ENCODE measurements around the gene TMEM258. TPM values are rescaled to one million over a fixed set of nuclear protein-coding genes. Genes with fewer than 3 reads are reported as not detected.

Gene TMEM258
- total and polyA plus RNA-seq, 2 donors (not counting 1 experiment from before 2014, with no cell fraction given) = 65.8 to 130 TPM

DNA sequence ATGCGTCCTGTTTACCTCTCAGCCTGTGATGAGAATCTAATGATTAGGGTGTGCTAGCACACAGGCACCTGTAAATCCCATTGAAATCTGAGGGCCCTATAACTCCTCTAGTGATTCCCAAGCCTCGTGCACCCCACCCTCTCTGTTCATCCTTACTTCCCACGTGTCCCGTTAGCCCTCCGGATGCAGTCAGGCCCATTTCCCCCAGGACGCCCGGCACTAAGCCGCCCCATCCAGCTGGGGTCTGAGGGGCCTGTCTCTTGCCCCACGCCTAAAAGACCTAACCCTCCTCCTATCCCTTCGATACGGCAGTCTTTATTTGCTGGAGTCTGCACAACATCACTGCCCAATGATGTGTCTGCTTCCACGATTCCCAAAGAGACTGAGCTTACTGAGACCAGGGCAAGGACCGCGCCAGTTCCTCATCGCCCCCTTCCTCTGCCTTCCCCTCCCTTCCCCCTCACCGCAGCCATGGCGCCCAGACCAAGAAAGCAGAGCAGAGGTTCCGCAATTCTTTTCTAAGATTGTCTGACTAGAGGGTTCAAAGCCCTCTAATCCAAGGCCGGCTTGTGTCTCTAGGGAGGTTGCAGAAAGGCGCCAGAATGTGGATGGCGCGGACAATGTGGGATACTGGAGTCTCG is 34.7 kb upstream of the TMEM258 start:
- H3K4me1 ChIP-seq (ENCODE audit: control insufficient read depth in 2 of 2, insufficient read depth in 2 of 2, low read length in 2 of 2) = peaks cover 13 to 23% of the 10 kb centered on the region in 2 donors
- H3K4me3 ChIP-seq (ENCODE audit: control extremely low read depth in 1 of 5, extremely low read depth in 1 of 5, insufficient read depth in 1 of 5, low read depth in 2 of 5, low read length in 4 of 5) = peak overlapping the region; percentile 21 to 70 (median 62)
- no peaks in the 10 kb centered on the region for H3K9me3 ChIP-seq (ENCODE audit: control extremely low read depth in 1 of 3, control insufficient read depth in 2 of 3, insufficient read depth in 1 of 3, low read length in 2 of 3)
- H3K27ac ChIP-seq (ENCODE audit: low read length in 2 of 2) = peak overlapping the region in 1 of 2 donors; percentile 45
- peaks cover 17% of the 10 kb centered on the region for H3K4me1 Mint-ChIP-seq
- CTCF ChIA-PET = interaction anchor here (0.5 to 2.4 kb wide), 6 partner anchors 9 to 281 kb away, joined by 3 to 15 read pairs (median 3); partner anchors contain the start of gene FADS1
- peak overlapping the region; percentile 65 for H3K9ac ChIP-seq (ENCODE audit: low read length)
- peak overlapping the region; percentile 76 for H3K27ac Mint-ChIP-seq
- no peaks in the 10 kb centered on the region for H3K9me3 Mint-ChIP-seq (ENCODE audit: insufficient read depth)
- 5% methylated on average over 21 of the region's 23 CpGs for WGBS (ENCODE audit: insufficient coverage)
- no peaks in the 10 kb centered on the region for H4K20me1 ChIP-seq (ENCODE audit: control insufficient read depth, insufficient read depth, low read length, poor library complexity, severe bottlenecking)
- no peaks in the 10 kb centered on the region for H3K27me3 Mint-ChIP-seq
- POLR2A ChIA-PET = interaction anchor here (0.6 to 1.4 kb wide), 2 partner anchors 12 to 136 kb away, joined by 7 to 8 read pairs; no protein-coding TSS in a partner anchor
- no peaks in the 10 kb centered on the region for H3K79me2 ChIP-seq (ENCODE audit: control insufficient read depth, insufficient read depth, low read length)
- H2AFZ ChIP-seq (ENCODE audit: insufficient read depth, low read depth, low read length, poor library complexity, severe bottlenecking) = peak overlapping the region; percentile 88
- ATAC-seq (ENCODE audit: low read depth) = peak; percentile 29
- intact Hi-C loops (cut with micrococcal nuclease) = loop anchor here (1.0 kb wide), 1 partner anchor 11 kb away; no protein-coding TSS in a partner anchor
- TF ChIP-seq EZH2 (IDR thresholded peaks at IDR 0.05; ENCODE audit: borderline replicate concordance, insufficient read depth, low read depth, low read length, poor library complexity, severe bottlenecking) = no peak
- TF ChIP-seq, protein P1, sequence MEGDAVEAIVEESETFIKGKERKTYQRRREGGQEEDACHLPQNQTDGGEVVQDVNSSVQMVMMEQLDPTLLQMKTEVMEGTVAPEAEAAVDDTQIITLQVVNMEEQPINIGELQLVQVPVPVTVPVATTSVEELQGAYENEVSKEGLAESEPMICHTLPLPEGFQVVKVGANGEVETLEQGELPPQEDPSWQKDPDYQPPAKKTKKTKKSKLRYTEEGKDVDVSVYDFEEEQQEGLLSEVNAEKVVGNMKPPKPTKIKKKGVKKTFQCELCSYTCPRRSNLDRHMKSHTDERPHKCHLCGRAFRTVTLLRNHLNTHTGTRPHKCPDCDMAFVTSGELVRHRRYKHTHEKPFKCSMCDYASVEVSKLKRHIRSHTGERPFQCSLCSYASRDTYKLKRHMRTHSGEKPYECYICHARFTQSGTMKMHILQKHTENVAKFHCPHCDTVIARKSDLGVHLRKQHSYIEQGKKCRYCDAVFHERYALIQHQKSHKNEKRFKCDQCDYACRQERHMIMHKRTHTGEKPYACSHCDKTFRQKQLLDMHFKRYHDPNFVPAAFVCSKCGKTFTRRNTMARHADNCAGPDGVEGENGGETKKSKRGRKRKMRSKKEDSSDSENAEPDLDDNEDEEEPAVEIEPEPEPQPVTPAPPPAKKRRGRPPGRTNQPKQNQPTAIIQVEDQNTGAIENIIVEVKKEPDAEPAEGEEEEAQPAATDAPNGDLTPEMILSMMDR (IDR thresholded peaks at IDR 0.05) = no peak
- H3K36me3 ChIP-seq (replicated peaks in 1 of 2; ENCODE audit: control extremely low read depth in 1 of 2, control insufficient read depth in 1 of 2, extremely low read depth in 1 of 2, insufficient read depth in 2 of 2, low read length in 1 of 2) = no peaks in the 10 kb centered on the region
- DNase-seq = peak; percentile 69
- peak overlapping the region; percentile 93 for H3K4me3 Mint-ChIP-seq
- H3K4me2 ChIP-seq (replicated peaks; ENCODE audit: low read depth, low read length, poor library complexity, severe bottlenecking) = peak overlapping the region; percentile 93
- H3K27me3 ChIP-seq (replicated peaks in 1 of 4; ENCODE audit: control extremely low read depth in 1 of 4, control insufficient read depth in 3 of 4, insufficient read depth in 4 of 4, low read length in 3 of 4) = peaks cover 0 to 13% (median 2%) of the 10 kb centered on the region in 4 experiments

DNA sequence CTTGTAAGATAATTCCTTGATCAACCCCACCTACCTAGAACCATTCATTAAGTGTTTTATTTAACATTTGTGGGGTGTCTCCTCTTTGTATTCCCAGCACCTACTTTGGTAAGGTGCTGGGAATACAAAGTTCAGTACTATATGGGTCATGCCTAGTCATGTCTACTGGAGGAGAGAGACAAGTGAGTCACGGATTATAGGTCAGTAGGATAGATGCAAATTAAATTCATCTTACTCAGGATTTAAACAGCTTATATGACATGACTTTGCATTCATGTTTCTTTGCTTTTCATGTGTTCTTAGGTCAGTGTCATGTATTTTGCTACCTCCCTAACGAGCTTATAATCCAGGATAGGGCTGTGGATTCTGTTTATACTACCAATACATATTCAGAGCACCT is 27.8 kb upstream of the TMEM258 start:
- peaks cover 4 to 17% of the 10 kb centered on the region in 2 donors for H3K4me1 ChIP-seq (ENCODE audit: control insufficient read depth in 2 of 2, insufficient read depth in 2 of 2, low read length in 2 of 2)
- H3K36me3 ChIP-seq (replicated peaks in 1 of 2; ENCODE audit: control extremely low read depth in 1 of 2, control insufficient read depth in 1 of 2, extremely low read depth in 1 of 2, insufficient read depth in 2 of 2, low read length in 1 of 2) = no peaks in the 10 kb centered on the region
- Mint-ChIP-seq H3K4me3 (no peak overlapping the region), H3K4me1 (peaks cover 10% of the 10 kb centered on the region), H3K9me3 (ENCODE audit: insufficient read depth) (no peaks in the 10 kb centered on the region), H3K27me3 (no peaks in the 10 kb centered on the region), H3K27ac (no peak overlapping the region)
- no peak overlapping the region for H3K4me2 ChIP-seq (replicated peaks; ENCODE audit: low read depth, low read length, poor library complexity, severe bottlenecking)
- DNase-seq = no peak
- POLR2A ChIA-PET = no interaction called here
- H3K27ac ChIP-seq (ENCODE audit: low read length in 2 of 2) = no peak overlapping the region
- intact Hi-C loops (cut with micrococcal nuclease) = no loop called here
- no peaks in the 10 kb centered on the region for H3K9me3 ChIP-seq (ENCODE audit: control extremely low read depth in 1 of 3, control insufficient read depth in 2 of 3, insufficient read depth in 1 of 3, low read length in 2 of 3)
- ATAC-seq (ENCODE audit: low read depth) = no peak
- H4K20me1 ChIP-seq (ENCODE audit: control insufficient read depth, insufficient read depth, low read length, poor library complexity, severe bottlenecking) = no peaks in the 10 kb centered on the region
- CTCF ChIA-PET = interaction anchor here (2.2 kb wide), 1 partner anchor 23 kb away, joined by 5 read pairs; no protein-coding TSS in a partner anchor
- no peak overlapping the region for H3K4me3 ChIP-seq (ENCODE audit: control extremely low read depth in 1 of 5, extremely low read depth in 1 of 5, insufficient read depth in 1 of 5, low read depth in 2 of 5, low read length in 4 of 5)
- no peak overlapping the region for H2AFZ ChIP-seq (ENCODE audit: insufficient read depth, low read depth, low read length, poor library complexity, severe bottlenecking)
- H3K9ac ChIP-seq (ENCODE audit: low read length) = no peak overlapping the region
- H3K27me3 ChIP-seq (replicated peaks in 1 of 4; ENCODE audit: control extremely low read depth in 1 of 4, control insufficient read depth in 3 of 4, insufficient read depth in 4 of 4, low read length in 3 of 4) = peaks cover 0 to 15% (median 4%) of the 10 kb centered on the region in 4 experiments
- TF ChIP-seq EZH2 (IDR thresholded peaks at IDR 0.05; ENCODE audit: borderline replicate concordance, insufficient read depth, low read depth, low read length, poor library complexity, severe bottlenecking) = no peak
- TF ChIP-seq, protein P1 (IDR thresholded peaks at IDR 0.05) = no peak
- no peaks in the 10 kb centered on the region for H3K79me2 ChIP-seq (ENCODE audit: control insufficient read depth, insufficient read depth, low read length)
- no CpG with 5 or more reads among the region's 2 CpGs for WGBS (ENCODE audit: insufficient coverage)
